Measurements from ENCODE around the gene MED13. TPM values are rescaled to one million over a fixed set of nuclear protein-coding genes. Genes with fewer than 3 reads are reported as not detected.

Gene MED13
- total and polyA plus RNA-seq, 9 of the 15 experiments (the other 6 are each of a cell fraction or from before 2014, with no cell fraction given), result 5.4 to 48.4 (median 28.2) TPM

- TF ChIP-seq CHD7 (IDR thresholded peaks at IDR 0.05; ENCODE audit: low read depth, low read length) (no peak), ZNF174 (CRISPR knock-in tag; IDR thresholded peaks at IDR 0.05) (no peak), TCF7L2 (IDR thresholded peaks at IDR 0.05; ENCODE audit: low read depth, low read length) (no peak), ZKSCAN1 (IDR thresholded peaks at IDR 0.05; ENCODE audit: low read depth, low read length) (peak; percentile 56; the same call in 1 of the 2 replicates), HDAC1 (IDR thresholded peaks at IDR 0.05) (peak in 1 of 2 experiments; percentile 63; a peak in 2 of 4 replicates), BCOR (IDR thresholded peaks at IDR 0.05) (peak; percentile 68), THRAP3 (IDR thresholded peaks at IDR 0.05; ENCODE audit: borderline replicate concordance) (no peak), NCOA6 (IDR thresholded peaks at IDR 0.05) (no peak), KAT2B (IDR thresholded peaks at IDR 0.05; ENCODE audit: low read depth, low read length) (no peak), C11orf30 (IDR thresholded peaks at IDR 0.05; ENCODE audit: low read depth) (peak; percentile 82), BRCA1 (IDR thresholded peaks at IDR 0.05) (no peak), BRCA1 (CRISPR knock-in tag; IDR thresholded peaks at IDR 0.05) (peak; percentile 63; the same call in 1 of the 2 replicates), KAT8 (IDR thresholded peaks at IDR 0.05; ENCODE audit: low read depth) (peak; percentile 56; the same call in 1 of the 2 replicates), KLF13 (tag; IDR thresholded peaks at IDR 0.05; ENCODE audit: borderline replicate concordance, low read depth) (no peak), DACH1 (IDR thresholded peaks at IDR 0.05; ENCODE audit: partially characterized antibody) (no peak)
- TF ChIP-seq, protein P1, sequence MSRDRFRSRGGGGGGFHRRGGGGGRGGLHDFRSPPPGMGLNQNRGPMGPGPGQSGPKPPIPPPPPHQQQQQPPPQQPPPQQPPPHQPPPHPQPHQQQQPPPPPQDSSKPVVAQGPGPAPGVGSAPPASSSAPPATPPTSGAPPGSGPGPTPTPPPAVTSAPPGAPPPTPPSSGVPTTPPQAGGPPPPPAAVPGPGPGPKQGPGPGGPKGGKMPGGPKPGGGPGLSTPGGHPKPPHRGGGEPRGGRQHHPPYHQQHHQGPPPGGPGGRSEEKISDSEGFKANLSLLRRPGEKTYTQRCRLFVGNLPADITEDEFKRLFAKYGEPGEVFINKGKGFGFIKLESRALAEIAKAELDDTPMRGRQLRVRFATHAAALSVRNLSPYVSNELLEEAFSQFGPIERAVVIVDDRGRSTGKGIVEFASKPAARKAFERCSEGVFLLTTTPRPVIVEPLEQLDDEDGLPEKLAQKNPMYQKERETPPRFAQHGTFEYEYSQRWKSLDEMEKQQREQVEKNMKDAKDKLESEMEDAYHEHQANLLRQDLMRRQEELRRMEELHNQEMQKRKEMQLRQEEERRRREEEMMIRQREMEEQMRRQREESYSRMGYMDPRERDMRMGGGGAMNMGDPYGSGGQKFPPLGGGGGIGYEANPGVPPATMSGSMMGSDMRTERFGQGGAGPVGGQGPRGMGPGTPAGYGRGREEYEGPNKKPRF (IDR thresholded peaks at IDR 0.05; ENCODE audit: low read depth, low read length), result no peak
Measured at GRCh38 chr17:61927208-61928100, 137.6 kb downstream of the MED13 start, which contains the start of gene INTS2 (continued).
